BJ (cell line): ENCODE measurements around the gene XRCC5. TPM values are rescaled to one million over a fixed set of nuclear protein-coding genes. Genes with fewer than 3 reads are reported as not detected.

Experiments
- CTCF ChIA-PET: fragments of 350-600 bp; formaldehyde crosslinking; extraction: SDS; loops from one replicate; lab custom pipeline; 2021; ENCODE audit warnings: antibody characterized with exemption, inconsistent platforms; lab: Yijun Ruan, JAX
- POLR2A ChIA-PET: fragments of 300-600 bp; sonication (Branson Sonifier 250); formaldehyde crosslinking; extraction: SDS; loops from one replicate; lab custom pipeline; 2021; ENCODE audit warnings: antibody characterized with exemption; lab: Charles Lee
- DNase-seq: peaks from one replicate; pipeline ENCODE4 v3.0.0-alpha.2; 2011; ENCODE audit warnings: low read depth
- H3K27me3 ChIP-seq: 2 replicates; pipeline ENCODE4 v1.6.0; 2011; ENCODE audit warnings: low read length; ENCODE audit not compliant: control insufficient read depth, insufficient read depth
- H3K36me3 ChIP-seq: 2 replicates; pipeline ENCODE4 v1.5.1; 2011; ENCODE audit warnings: low read length; ENCODE audit not compliant: control insufficient read depth, insufficient read depth
- H3K4me3 ChIP-seq: 2 replicates; pipeline ENCODE4 v1.5.1; 2011; ENCODE audit warnings: low read depth, mild to moderate bottlenecking, control low read depth, low read length
- CTCF ChIP-seq: IDR thresholded peaks from 2 replicates; pipeline ENCODE4 v1.5.1; 2011; ENCODE audit warnings: low read depth, mild to moderate bottlenecking, control low read depth, inconsistent platforms, low read length, moderate library complexity; ENCODE audit not compliant: insufficient read depth
- polyA plus RNA-seq: library from polyadenylated mRNA; depleted of rRNA; stranded (reverse); fragments of >200 nt; gene quantifications from 2 replicates; pipeline ENCODE4 v1.2.3, GENCODE V29; 2011

XRCC5 gene
- polyA plus RNA-seq, 1 experiment = 252 TPM

GRCh38 chr2:216164576-216164975, 55.4 kb downstream of the XRCC5 start:
- ChIA-PET POLR2A (no interaction called here), CTCF (interaction anchor here (0.7 to 1.5 kb wide), 2 partner anchors 18 to 240 kb away, joined by 3 read pairs; no protein-coding TSS in a partner anchor)
- no peaks in the 10 kb centered on the region for H3K27me3 ChIP-seq
- DNase-seq = no peak
- TF ChIP-seq CTCF = no peak
- peaks cover 17% of the 10 kb centered on the region for H3K36me3 ChIP-seq
- H3K4me3 ChIP-seq = no peak overlapping the region

DNA sequence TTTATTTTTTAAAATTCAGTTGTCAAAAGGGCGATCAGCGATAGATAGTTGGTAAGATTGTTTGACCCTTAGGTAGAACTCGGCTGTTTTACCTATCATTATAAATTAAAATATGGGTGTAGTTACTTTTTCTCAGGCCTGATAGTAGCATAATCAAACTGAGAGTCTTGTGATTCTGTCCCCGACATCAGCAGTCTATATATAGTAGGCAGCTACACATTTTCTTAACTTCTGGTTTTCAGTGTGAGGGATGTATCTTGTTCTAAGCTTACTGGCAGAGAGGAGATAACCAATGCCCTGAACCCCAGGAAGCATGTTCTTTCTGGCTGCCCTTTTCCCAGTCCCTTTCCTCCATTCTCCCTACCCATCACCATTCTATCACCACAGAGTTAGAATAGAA, 56.6 kb downstream of the XRCC5 start:
- H3K27me3 ChIP-seq = no peaks in the 10 kb centered on the region
- no peak for DNase-seq
- CTCF ChIA-PET = no interaction called here
- peaks cover 18% of the 10 kb centered on the region for H3K36me3 ChIP-seq
- POLR2A ChIA-PET = no interaction called here
- no peak for TF ChIP-seq CTCF
- H3K4me3 ChIP-seq = no peak overlapping the region

DNA sequence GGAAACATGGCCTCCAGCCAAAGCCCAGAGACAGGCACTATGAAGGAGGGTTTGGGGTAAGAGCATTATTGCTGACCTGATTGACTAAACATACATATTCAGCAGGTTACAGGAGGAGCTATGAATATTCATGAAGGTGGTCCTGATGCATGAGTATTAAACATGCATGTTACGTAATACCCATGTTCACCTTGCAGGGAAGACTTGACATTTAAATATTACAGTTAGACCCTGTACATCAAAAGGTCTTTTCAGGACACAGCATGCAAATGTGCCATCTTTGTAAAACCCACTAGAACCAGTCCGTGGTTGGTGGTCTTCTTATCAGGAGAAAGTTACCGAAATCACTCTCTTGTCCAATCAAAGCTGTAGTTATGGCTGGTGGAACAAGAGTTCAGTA, 59.9 kb downstream of the XRCC5 start:
- Histone ChIP-seq H3K27me3 (no peaks in the 10 kb centered on the region), H3K36me3 (peaks cover 5% of the 10 kb centered on the region), H3K4me3 (no peak overlapping the region)
- ChIA-PET CTCF (no interaction called here), POLR2A (interaction anchor here (0.6 kb wide), 2 partner anchors 31 to 203 kb away, joined by 3 to 13 read pairs; partner anchors contain the start of gene MARCHF4)
- no peak for TF ChIP-seq CTCF
- no peak for DNase-seq

GRCh38 chr2:216170076-216170763, 61.1 kb downstream of the XRCC5 start:
- no peak for DNase-seq
- POLR2A ChIA-PET = interaction anchor here (0.6 kb wide), 1 partner anchor 202 kb away, joined by 13 read pairs; the partner anchor contains the start of gene MARCHF4
- peaks cover 6% of the 10 kb centered on the region for H3K36me3 ChIP-seq
- TF ChIP-seq CTCF = no peak
- no peak overlapping the region for H3K4me3 ChIP-seq
- CTCF ChIA-PET = no interaction called here
- no peaks in the 10 kb centered on the region for H3K27me3 ChIP-seq

GRCh38 chr2:216171011-216171410, 61.9 kb downstream of the XRCC5 start:
- no peak for TF ChIP-seq CTCF
- POLR2A ChIA-PET = no interaction called here
- H3K27me3 ChIP-seq = no peaks in the 10 kb centered on the region
- no peak for DNase-seq
- no peak overlapping the region for H3K4me3 ChIP-seq
- H3K36me3 ChIP-seq = peaks cover 4% of the 10 kb centered on the region
- CTCF ChIA-PET = interaction anchor here (1.0 to 1.4 kb wide), 3 partner anchors 9 to 14 kb away, joined by 3 to 4 read pairs (median 3); no protein-coding TSS in a partner anchor
